Measurements from ENCODE around the gene JUP.
"Not testable (repeated sequence)": the region's sequence is repeated elsewhere in the genome, so short reads cannot be mapped to it uniquely, and the experiment has no call there.

The JUP gene

DNA sequence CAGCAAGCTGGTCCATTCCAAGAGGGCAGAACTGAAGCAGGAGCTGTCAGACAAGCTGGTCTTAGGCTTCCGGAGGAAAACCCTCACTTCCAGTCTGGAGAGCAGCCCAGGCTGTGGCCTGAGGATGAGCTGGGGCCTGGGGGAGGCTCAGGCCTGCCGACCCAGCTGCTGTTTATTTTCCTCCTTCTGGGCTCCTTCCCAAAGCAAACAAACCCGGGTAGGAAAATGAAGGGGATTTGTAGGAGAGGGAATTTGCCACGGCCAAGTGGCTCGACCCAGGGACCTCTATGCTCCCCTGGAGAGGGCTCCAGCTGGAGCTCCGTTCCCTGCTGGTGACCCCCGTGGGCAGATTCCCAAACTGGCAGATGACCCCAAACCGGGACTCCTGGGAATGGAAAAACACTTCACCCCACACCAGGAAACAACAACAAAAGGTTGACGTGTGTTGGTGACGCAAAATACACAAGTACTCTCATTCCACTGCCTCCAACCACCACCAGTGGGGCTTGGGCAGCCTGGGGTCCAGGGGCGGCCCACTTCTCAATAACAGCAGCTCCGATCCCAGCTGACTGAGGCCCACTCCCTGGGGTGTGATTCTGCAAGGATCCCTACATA is 8.8 kb downstream of the JUP start:
- no peak for DNase-seq

DNA sequence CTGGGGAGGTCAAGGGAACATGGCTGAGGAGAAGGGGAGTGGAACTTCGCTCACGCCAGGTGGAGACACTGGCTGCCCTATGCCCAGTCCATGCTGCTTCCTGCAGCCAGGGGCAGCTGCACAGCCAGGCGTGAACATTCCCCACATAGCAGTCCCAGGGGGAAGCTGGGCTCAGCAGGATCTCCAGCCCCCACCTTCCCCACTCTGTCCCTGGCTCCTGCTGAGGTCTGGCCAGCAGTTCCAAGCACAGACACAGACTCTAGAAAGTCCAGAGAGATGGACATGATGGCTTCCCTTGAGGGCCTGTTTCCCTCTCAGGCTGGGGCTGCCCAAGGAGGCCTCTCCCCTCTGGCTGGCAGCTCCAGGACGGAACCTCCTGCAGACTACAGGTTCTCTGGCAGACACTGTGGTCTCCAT is 9.3 kb downstream of the JUP start:
- no peak for DNase-seq

DNA sequence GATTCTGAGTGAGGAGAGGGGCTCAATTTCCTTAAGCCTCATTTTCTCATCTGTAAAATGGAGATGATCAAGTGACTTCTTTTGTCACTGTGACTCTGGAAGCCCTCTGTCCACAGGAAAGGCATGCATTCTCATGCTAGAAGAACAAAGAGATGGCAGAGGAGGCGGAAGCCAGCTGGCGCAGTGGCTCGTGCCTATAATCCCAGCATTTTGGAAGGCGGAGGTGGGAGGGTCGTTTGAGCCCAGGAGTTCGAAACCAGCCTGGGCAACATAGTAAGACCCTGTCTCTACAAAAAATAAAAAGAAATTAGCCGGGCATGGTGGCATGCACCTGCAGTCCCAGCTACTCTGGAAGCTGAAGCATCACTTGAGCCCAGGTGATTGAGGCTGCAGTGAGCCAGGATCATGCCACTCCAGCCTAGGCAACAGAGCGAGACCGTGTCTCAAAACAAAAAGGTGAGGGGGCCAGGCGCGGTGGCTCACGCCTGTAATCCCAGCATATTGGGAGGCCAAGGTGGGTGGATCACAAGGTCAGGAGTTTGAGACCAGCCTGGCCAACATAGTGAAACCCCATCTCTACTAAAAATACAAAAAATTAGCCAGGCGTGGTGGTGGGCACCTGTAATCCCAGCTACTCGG is 10.1 kb downstream of the JUP start:
- DNase-seq = not testable (repeated sequence)

DNA sequence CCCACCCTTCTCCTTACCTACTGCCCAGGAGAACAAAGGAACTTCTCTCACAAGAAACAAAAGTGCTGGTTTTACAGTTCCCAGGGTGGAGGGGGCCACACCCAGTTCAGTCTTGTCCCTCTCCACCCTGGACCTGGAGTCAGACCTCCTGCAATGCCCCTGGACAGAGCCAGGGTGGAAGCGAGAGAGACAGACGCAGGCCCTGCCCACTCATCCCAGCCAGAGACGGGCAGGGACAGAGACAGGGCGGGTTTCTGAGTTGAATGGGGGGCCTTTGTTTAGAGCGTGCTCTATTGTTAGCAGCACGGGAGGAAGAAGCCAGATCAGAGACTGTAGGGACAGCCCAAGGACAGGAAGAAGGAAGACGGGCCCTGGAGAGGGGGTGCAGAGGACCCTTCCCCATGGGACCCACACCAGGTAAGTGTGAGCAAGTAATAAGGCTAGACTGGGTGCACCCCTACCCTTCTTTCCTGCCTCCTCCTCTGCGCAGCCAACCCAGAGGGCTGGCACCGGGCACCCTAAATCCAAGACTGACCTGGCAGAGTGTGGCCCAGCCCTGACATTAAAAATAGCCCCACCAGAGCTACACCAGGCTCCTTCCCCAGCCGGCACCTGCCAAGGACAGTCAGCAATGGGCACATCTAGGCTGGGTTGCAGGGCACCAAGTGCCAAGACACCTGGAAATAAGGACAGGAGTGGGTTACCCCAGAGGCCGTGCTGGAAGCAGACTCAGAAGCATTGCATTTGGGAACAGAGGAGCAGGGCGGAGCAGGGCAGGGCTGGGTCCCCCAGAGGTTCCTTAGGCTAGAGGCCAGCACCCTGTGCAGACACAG is 10.9 kb downstream of the JUP start:
- DNase-seq = no peak

DNA sequence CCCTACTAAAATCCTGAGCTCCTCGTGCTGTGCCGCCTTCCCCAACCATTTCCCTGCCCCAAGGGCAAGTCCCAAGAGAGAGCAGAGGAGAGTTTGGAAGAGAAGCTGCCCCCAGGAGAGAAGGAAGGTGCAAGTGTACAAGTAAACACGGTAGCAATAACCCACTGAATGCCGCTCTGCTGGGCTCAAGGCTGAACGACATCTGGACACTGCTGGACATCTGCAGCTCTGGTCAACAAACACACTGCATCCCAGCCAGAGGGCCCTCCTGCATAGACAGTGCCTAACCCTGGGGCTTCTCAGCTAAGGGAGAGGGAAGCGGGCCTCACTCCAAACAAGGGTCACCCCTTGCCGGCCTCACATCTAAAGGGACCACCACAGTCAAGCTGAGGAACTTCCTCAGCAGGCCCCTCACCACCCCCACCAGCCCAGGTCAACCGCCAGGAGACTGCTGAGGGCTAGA is 12.7 kb downstream of the JUP start:
- DNase-seq = no peak

DNA sequence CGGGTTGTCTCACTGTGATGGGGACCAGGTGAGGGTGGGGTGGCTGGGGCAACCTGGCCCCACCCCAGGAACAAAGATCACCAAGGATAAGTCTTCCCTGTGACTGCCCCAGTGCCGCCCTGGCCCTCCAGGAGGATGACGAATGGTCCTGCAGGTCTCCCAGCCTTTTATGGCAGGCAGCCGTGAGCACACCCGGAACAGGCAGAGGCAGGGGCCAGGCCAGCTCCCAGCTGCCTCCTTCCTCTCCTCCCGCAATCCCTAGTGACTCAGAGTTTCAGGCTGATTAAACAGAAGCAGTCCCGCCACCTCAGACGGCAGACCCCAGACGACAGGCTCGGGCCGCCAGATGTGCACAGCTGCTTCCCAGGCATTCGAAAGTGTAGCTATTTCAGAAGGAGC is 13.3 kb downstream of the JUP start:
- DNase-seq = no peak

DNA sequence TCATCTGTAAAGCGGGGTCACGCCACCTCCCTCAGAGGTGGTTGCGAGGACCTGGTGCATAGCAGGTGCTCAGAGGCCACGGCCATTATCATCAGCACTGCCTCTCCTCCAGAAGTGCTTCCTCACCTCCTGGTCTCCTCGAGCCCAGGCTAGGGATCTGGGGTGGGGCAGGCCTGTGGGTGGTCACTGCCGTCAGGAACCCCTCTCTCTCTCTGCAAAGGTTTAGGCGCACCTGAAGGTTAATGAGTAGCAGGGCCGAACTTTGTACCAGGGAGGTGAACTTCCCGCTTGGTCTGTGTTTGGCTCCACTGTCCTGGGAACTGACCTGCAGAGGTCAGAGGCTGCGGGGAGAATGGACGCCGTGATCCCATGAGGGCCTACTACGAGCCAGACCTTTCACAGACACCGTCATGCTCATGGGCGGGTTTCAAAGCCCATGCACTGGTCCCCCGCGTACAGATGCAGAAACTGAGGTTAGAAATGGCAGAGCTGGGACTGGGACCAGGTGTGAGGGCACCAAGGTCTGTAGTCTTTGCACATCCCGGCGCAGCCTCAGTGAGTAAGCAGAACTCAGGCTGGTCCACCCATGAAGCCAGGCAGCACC is 13.8 kb downstream of the JUP start:
- DNase-seq = no peak

DNA sequence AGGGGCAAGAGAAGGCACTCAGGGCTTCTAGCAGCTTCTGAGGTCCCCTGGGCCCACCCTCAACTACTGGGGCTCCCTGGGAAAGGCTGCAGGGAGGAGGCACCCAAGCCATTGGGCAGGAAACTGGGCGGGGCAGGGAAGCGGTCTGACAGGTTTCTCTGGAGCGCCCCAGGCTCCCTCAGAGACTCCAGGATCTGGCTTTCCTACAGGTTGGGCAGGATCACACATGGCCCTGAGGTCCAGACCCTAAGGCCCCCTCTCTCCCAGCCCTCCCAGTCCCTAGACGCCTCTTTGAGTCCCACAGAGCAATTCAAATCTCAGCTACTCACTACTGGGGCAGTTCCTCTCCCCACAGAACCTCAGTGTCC is 14.3 kb downstream of the JUP start:
- no peak for DNase-seq

DNA sequence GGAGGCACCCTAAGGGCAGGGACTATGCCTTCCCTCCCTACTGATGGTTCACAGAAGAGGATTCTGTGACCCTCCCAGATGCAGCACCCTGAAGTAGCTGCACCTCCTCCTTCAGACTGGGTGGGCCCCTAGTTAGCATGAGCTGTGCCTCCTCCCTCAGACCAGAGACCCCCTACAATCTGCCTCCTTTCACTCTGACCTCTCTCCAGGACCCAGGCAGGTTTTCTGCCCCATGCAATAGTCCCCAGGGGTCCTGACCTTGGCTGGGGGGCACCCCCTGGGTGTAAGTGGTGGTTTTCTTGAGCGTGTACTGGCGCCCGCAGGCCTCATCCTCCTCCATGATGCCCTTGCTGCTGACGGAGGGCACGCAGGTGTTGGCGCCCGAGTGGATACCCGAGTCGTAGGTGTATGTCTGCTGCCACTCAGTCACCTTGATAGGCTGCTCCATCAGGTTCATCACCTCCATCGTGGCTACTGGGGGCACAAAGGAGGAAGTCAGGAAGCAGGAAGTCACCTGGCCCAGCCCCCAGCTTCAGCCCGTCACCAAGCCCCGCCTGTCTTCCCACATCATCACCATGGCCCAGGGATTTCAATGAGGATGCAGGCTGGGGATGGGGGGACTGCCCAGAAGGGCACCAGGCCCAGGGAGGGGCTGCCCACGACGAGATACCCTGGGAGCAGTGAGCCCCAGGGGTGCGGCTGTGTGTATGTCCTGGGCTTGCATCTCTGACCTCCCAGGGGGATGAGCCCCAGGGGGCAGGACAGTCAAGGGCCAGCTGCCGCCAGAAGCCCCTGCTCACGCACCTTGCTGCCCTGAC is 14.9 kb downstream of the JUP start:
- DNase-seq = no peak

DNA sequence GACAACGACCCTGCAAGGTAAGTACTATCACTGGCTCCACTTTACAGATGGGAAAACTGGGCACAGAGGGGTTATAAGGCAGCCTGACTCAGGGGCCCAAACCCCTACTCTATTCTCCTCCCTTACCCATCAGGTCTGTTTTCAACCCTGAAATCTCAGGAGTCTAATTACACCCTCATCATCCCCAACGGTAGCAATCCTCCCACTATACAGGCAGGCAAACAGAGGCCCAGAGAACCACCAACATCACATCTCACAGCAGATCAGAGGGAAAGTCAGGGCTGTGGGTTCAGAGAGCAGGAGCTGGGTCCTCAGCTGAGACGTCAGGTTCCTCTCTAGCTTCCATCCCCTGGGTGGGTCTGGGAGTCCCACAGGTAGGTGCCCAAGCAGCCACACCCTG is 16.5 kb downstream of the JUP start:
- DNase-seq = no peak

DNA sequence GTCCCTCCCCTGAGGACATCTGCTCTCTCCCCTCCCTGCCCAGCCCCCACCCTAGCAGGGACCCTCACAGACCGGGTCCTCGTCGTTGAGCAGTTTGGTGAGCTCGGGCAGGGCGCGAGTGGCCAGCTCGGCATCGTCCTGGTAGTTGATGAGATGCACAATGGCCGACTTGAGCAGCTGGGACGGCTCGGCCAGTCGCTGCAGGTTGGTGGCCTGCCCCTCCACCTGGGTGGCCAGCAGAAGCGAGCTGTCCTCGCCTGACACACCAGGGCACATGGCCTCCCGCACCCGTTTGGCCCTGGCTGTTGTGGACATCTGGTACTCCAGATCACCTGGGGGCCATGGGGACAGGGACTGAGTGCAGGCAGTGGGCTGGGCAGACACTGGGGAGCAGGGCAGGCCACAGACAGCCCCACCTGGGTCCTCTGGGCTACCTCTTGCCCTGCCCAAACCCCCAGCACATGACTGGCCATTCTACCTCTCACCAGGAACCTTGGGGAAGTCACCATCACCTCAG is 17.1 kb downstream of the JUP start:
- no peak for DNase-seq

DNA sequence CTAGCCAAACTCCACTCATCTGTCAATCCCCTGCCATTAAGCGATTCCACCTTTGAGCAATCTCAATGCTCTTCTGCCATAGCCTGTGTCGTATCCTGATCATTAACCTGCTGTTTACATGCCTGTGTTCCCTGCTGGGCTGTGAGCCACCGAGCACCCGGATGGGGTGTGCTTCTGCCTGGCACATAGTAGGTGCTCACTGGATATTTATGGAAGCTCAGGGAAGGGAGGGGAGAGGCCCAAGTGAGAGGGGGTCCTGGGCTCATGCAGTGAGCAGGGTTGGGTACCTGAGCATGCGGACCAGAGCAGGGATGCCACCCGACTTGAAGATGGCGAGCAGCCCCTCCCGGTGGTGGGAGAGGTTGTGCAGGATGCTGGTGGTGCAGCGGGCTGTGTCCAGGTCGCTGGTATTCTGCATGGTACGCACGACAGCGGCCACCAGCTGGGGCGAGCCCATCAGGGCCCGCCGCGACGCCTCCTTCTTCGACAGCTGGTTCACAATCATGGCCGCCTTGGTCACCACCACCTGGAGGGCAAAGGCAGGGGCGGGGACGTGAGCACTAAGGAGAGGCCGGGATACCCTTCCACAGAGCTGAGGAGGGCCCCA is 17.7 kb downstream of the JUP start:
- no peak for DNase-seq

DNA sequence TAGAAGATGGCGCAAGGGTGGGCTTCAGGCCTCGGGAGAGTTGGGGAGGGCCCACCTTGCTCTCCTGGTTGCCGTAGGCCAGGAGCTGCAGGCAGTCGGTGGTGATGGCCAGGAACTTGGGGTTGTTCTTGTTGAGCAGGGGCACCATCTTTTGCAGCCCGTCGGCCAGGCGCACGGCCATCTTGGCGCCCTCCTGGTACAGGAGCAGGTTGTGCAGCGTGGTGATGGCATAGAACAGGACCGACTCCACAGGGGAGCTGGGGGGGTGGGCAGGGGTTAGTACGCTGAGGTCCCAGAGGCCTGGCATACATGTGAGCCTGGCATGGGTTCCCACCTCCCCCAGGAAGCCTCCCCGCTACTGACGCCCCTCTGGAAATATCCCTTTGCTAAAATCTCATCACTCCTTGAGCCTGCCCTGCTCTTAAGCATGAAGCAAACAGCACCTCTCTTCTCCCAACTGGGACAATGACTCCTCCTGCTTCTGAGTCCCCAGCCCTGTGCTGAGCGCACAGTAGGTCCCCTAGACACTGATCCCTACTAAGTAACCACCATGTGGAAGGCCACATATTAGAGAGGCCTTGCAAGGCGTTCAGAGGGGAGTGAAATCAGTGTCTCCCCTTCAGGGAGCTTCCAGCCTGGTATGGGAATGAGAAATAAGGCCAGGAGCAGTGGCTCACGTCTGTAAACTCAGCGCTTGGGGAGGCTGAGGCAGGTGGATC is 19.0 kb downstream of the JUP start:
- no peak for DNase-seq

DNA sequence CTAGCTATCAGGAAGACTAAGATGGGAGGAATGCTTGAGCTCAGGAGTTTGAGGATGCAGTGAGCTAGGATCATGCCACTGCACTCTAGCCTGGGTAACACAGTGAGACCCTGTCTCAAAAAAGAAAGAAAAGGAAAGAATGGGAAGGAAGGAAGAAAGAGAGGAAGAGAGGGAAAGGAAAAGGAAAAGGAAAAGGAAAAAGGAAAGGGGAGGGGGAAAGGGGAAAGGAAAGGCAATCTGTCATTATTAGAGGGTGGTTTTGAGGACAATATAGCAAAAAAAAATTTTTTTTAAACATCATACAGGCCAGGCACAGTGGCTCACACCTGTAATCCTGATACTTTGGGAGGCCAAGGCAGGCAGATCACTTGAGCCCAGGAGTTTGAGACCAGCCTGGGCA is 20.4 kb downstream of the JUP start:
- no peak for DNase-seq

DNA sequence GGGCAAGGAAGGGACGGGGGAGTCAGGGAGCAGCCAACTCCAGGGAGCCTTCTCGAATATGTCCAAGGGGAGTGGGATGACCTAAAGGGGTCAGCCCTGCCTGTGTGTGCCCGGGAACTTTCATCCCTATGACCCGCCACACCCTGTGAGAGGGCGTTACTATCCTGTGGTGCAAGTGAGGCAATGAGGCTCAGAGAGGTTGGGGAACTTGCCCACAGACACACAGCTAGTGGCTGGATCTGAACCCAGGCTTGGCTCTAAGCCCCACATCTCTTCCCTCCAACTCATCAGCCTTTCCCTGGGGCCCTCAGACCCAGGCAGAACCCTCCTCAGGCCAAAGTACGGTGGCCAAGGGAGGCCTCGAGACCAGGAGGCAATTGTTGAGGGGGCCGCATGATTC is 23.2 kb downstream of the JUP start:
- no peak for DNase-seq

DNA sequence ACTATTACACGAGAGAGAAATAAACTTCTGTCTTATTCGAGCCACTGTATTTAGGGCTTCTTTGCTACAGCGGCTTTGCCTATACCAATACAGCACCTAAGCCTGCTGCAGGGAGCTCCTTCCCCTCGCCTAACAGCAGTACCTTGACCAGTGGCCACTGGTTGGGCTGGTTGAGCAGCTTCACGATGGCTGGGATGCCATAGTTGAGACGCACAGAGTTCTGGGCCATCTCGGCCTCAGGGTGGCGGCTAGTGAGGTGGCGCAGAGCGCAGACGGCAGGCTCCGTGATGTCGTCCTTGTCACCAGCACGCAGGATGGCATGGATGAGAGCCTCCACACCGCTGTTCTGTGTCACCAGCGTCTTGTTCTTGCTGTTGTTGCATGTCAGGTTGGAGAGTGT is 23.7 kb downstream of the JUP start:
- DNase-seq = no peak

DNA sequence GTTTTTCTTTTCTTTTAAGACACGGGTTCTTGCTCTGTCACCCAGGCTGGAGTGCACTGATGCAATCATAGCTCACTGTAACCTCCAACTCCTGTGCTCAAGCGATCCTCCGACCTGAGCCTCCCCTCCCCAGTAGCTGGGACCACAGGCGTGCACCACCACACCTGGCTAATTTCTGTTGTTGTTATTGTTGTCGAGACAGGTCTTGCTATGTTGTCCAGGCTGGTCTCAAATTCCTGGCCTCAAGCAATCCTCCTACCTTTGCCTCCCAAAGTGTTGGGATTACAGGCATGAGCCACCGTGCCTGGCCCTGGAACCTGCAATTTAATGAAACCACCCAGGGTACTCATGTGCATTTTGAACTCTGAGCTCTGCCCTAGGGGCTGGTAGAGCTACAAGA is 24.1 kb downstream of the JUP start:
- DNase-seq = no peak

DNA sequence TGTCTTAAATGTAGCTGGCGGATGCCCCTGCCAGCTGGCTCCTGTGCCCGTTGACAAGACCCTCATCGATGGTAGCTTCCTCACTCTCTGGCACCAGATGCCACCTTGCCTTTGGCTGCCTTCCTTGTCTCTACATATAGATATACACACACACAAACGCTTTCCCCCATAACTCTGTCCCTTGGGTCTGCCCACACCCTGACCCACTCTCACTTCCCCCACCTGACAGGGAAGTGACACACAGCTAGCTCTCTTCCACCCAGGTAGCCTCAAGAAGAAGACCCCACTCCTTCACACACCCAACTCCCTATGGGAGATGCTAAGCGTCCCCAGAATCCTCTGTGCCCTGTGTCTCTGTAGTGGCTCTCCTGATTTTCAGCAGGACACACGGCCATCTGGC is 25.6 kb downstream of the JUP start:
- no peak for DNase-seq

DNA sequence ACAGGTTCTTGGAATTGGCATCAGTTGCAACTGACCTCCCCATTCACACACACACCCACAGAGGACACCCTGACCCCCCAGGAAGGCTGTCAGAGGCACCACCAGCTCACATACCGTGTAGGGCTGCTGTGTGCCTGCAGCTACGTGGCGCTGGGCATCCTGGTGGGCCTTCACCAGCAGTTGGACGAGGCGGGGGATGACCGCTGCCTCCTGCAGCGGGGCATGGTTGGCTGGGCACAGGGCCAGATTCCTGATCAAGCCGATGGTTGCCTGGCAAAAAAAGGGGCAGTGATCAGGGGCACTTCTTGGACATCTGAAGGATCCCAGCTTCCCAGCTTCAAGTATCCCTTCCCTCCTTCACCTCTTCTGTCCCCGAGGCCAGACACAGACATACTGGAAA is 27.9 kb downstream of the JUP start:
- DNase-seq = no peak

DNA sequence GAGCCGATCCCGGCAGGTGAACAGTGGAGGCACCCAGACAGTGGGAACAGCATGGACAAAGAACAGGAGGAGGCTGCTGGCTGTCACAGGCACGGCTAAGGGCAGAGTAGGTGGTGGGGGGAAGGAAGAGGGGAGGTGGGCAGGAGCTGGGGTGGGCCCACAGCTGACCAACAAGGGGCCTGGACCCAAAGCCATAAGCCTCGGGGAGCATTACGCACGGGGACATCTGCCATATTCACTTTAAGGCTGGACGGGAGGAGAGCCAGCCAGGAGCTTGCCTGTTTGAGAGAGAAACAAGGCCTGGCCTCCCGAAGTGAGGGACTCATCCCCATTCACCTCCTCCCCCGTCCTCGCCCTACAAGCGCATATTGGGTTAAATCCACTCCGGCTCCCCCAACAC is 32.4 kb downstream of the JUP start:
- no peak for DNase-seq

DNA sequence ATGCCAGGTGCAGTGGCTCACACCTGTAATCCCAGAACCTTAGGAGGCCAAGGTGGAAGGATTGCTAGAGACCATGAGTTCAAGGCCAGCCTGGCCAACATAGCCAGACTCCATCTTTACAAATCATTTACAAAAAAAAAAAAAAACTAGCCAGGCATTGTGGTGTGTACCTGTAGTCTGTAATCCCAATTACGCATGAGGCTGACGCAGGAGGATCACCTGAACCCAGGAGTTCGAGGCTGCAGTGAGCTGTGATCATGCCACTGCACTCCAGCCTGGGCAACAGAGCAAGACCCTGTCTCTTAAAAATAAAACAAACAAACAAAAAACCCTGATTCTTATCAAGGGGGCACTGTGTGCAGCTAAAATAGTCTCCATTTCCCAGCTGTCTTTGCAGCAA is 35.2 kb downstream of the JUP start:
- DNase-seq = no peak

DNA sequence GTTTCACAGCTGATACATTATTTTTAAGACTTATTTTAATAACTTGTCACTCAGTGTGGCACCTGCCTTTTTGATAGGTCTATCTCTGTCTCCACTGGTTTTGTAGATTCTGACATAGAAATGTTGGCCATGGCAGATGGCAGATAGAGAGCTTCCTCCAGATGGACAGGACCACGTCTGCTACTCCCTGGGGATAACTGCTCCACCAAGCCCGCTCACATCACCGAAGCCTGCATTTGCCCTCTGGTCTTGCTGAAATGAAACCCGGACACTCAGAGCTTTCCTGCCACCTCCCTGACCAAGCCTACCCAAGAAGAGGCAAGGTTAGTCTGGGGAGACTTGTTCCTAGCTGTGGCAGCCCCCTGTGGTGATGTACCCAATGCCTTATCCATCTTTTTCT is 35.6 kb downstream of the JUP start:
- DNase-seq = no peak

All from NCI-H187 (cell line).